Neural progenitor cell (in vitro differentiated cells): ENCODE data around the gene CYB5R4.

Source experiments
- EZH2 ChIP-seq: fragments of 200-600 bp; sonication (generic); IDR thresholded peaks from 2 replicates; pipeline ENCODE4 v1.6.1; 2017; ENCODE audit warnings: antibody characterized with exemption, mild to moderate bottlenecking, moderate library complexity
- EZH2phosphoT487 ChIP-seq: fragments of 200-600 bp; sonication (generic); IDR thresholded peaks from 2 replicates; pipeline ENCODE4 v1.6.1; 2017; ENCODE audit warnings: antibody characterized with exemption
- TF ChIP-seq, protein P1 (sequence below): fragments of 200-600 bp; sonication (generic); IDR thresholded peaks from 2 replicates; pipeline ENCODE4 v1.5.1; 2017; ENCODE audit warnings: antibody characterized with exemption, mild to moderate bottlenecking

DNA sequence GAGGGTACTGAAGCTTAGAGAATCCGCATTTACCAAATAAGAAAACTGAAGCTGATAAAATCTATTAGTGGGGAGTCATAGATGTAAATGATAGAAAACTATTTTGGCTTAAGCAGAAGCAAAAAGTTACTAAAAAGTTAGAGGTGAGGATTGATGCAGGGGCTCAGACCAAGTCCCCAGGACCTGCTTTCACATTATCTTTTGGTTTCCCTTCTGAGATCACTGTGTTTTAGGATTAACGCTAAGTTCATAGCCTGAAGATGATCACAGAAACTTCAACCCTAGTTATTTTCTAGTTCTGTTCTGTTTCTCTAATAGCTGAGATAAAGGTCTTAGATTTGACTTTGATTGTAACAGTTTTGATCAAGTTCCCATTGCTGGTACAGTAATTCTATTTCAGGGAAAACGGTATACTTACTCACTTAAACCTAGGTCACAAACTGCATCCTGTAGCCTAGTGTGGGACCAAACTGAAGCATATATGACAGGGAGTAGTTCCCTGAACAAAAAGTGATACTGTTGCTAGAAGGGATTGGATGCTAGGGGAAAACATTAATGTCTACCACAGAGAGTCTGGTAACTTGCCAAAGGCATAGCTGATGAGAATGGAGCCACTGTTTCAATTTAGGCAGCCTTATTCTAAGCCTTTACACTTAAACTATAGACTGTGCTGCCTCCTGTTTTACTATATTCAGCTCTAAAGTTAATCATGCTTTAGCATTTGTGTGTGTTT, 13.1 kb downstream of the CYB5R4 start:
- TF ChIP-seq, protein P1, sequence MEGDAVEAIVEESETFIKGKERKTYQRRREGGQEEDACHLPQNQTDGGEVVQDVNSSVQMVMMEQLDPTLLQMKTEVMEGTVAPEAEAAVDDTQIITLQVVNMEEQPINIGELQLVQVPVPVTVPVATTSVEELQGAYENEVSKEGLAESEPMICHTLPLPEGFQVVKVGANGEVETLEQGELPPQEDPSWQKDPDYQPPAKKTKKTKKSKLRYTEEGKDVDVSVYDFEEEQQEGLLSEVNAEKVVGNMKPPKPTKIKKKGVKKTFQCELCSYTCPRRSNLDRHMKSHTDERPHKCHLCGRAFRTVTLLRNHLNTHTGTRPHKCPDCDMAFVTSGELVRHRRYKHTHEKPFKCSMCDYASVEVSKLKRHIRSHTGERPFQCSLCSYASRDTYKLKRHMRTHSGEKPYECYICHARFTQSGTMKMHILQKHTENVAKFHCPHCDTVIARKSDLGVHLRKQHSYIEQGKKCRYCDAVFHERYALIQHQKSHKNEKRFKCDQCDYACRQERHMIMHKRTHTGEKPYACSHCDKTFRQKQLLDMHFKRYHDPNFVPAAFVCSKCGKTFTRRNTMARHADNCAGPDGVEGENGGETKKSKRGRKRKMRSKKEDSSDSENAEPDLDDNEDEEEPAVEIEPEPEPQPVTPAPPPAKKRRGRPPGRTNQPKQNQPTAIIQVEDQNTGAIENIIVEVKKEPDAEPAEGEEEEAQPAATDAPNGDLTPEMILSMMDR = no peak
- TF ChIP-seq EZH2 = no peak
- TF ChIP-seq EZH2phosphoT487 = no peak
